Measurements from ENCODE around the gene RNF38.

The RNF38 gene

GRCh38 chr9:36358486-36358885 is 41.6 kb downstream of the RNF38 start:
- H3K36me3 ChIP-seq (ENCODE audit: control insufficient read depth, low read length): peaks cover 45% of the 10 kb centered on the region
- H3K4me1 ChIP-seq (ENCODE audit: control insufficient read depth, low read length): no peaks in the 10 kb centered on the region
- H3K4me3 ChIP-seq (ENCODE audit: low read length): no peak overlapping the region
- H3K4me2 ChIP-seq (ENCODE audit: low read length): no peak overlapping the region
- H3K9me3 ChIP-seq (ENCODE audit: control insufficient read depth, insufficient read depth, low read length): no peaks in the 10 kb centered on the region
- no peaks in the 10 kb centered on the region for H3K79me2 ChIP-seq (ENCODE audit: control insufficient read depth, low read length)
- no peak for TF ChIP-seq EZH2phosphoT487 (IDR thresholded peaks at IDR 0.05; ENCODE audit: borderline replicate concordance, low read length)
- TF ChIP-seq, protein P1, sequence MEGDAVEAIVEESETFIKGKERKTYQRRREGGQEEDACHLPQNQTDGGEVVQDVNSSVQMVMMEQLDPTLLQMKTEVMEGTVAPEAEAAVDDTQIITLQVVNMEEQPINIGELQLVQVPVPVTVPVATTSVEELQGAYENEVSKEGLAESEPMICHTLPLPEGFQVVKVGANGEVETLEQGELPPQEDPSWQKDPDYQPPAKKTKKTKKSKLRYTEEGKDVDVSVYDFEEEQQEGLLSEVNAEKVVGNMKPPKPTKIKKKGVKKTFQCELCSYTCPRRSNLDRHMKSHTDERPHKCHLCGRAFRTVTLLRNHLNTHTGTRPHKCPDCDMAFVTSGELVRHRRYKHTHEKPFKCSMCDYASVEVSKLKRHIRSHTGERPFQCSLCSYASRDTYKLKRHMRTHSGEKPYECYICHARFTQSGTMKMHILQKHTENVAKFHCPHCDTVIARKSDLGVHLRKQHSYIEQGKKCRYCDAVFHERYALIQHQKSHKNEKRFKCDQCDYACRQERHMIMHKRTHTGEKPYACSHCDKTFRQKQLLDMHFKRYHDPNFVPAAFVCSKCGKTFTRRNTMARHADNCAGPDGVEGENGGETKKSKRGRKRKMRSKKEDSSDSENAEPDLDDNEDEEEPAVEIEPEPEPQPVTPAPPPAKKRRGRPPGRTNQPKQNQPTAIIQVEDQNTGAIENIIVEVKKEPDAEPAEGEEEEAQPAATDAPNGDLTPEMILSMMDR (IDR thresholded peaks at IDR 0.05; ENCODE audit: low read depth, low read length, poor library complexity, severe bottlenecking): no peak
- H3F3A ChIP-seq (ENCODE audit: control insufficient read depth, insufficient read depth): no peaks in the 10 kb centered on the region
- no peaks in the 10 kb centered on the region for H3K9me2 ChIP-seq (replicated peaks; ENCODE audit: control insufficient read depth, low read length)
- no peaks in the 10 kb centered on the region for H4K20me1 ChIP-seq (ENCODE audit: control insufficient read depth, insufficient read depth, low read depth, low read length)
- H3K27ac ChIP-seq (ENCODE audit: low read depth, low read length): no peak overlapping the region
- H3K27me3 ChIP-seq (ENCODE audit: control insufficient read depth, low read length): no peaks in the 10 kb centered on the region

DNA sequence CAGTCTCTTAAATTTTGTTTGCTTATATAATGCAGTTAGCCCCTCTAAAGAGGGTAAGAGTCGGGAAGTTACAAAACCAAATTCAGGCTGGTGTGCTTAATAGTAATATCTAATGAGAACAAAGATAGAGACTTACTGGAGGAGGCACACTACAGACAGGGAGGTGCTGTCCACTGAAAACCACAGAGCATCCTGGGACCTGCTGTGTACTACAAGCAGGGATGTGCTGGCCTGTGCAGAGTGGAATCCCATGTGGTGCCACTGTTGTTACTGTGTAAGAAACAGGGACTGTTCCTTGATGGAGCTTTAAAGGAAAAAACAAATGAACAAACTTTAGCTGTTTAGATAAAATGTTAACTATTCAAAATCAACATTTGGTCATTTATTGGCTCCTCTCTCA is 42.4 kb downstream of the RNF38 start:
- no peak for TF ChIP-seq EZH2phosphoT487 (IDR thresholded peaks at IDR 0.05; ENCODE audit: borderline replicate concordance, low read length)
- TF ChIP-seq, protein P1 (IDR thresholded peaks at IDR 0.05; ENCODE audit: low read depth, low read length, poor library complexity, severe bottlenecking): no peak
- Histone ChIP-seq H3K9me2 (replicated peaks; ENCODE audit: control insufficient read depth, low read length) (no peaks in the 10 kb centered on the region), H3K27ac (ENCODE audit: low read depth, low read length) (no peak overlapping the region), H3K4me1 (ENCODE audit: control insufficient read depth, low read length) (no peaks in the 10 kb centered on the region), H3K79me2 (ENCODE audit: control insufficient read depth, low read length) (no peaks in the 10 kb centered on the region), H3K4me3 (ENCODE audit: low read length) (no peak overlapping the region), H4K20me1 (ENCODE audit: control insufficient read depth, insufficient read depth, low read depth, low read length) (no peaks in the 10 kb centered on the region), H3F3A (ENCODE audit: control insufficient read depth, insufficient read depth) (no peaks in the 10 kb centered on the region), H3K9me3 (ENCODE audit: control insufficient read depth, insufficient read depth, low read length) (no peaks in the 10 kb centered on the region), H3K4me2 (ENCODE audit: low read length) (no peak overlapping the region), H3K27me3 (ENCODE audit: control insufficient read depth, low read length) (no peaks in the 10 kb centered on the region), H3K36me3 (ENCODE audit: control insufficient read depth, low read length) (peaks cover 50% of the 10 kb centered on the region)

DNA sequence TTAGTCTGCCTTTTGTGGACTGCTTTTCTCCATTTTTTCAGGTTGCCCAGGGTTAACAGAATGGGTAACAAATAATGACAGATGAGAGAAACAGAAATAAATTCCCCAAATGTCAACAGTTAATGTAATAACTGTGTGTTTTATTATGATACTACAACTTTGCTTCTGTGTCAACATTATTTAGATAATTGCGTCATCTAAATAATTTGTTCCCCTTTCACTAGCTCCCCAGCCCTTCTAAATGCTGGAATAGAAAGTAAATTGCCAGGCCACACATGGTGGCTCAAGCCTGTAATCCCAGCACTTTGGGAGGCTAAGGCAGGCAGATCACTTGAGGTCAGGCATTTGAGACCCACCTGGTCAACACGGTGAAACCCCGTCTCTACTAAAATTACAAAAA is 53.5 kb downstream of the RNF38 start:
- Histone ChIP-seq H3K9me2 (replicated peaks; ENCODE audit: control insufficient read depth, low read length) (no peaks in the 10 kb centered on the region), H3K9me3 (ENCODE audit: control insufficient read depth, insufficient read depth, low read length) (no peaks in the 10 kb centered on the region), H3K4me3 (ENCODE audit: low read length) (no peak overlapping the region), H3F3A (ENCODE audit: control insufficient read depth, insufficient read depth) (no peaks in the 10 kb centered on the region), H3K27me3 (ENCODE audit: control insufficient read depth, low read length) (no peaks in the 10 kb centered on the region), H3K4me2 (ENCODE audit: low read length) (no peak overlapping the region), H3K27ac (ENCODE audit: low read depth, low read length) (no peak overlapping the region), H3K4me1 (ENCODE audit: control insufficient read depth, low read length) (peaks cover 16% of the 10 kb centered on the region), H4K20me1 (ENCODE audit: control insufficient read depth, insufficient read depth, low read depth, low read length) (no peaks in the 10 kb centered on the region), H3K36me3 (ENCODE audit: control insufficient read depth, low read length) (peaks cover 84% of the 10 kb centered on the region), H3K79me2 (ENCODE audit: control insufficient read depth, low read length) (no peaks in the 10 kb centered on the region)
- TF ChIP-seq, protein P1 (IDR thresholded peaks at IDR 0.05; ENCODE audit: low read depth, low read length, poor library complexity, severe bottlenecking): no peak
- no peak for TF ChIP-seq EZH2phosphoT487 (IDR thresholded peaks at IDR 0.05; ENCODE audit: borderline replicate concordance, low read length)

All from DOHH2 (cell line).